ENCODE data around the gene TRAF6.

GRCh38 chr11:36455658-36456111, 54.4 kb downstream of the TRAF6 start:
- TF ChIP-seq CTCF (IDR thresholded peaks at IDR 0.05; ENCODE audit: low read depth, low read length, missing input control) (no peak), ATF3 (IDR thresholded peaks at IDR 0.05) (no peak), MAX (IDR thresholded peaks at IDR 0.05) (no peak), REST (IDR thresholded peaks at IDR 0.05) (no peak), FOXA1 (IDR thresholded peaks at IDR 0.05) (no peak), TAF1 (conservative IDR thresholded peaks at IDR 0.05) (no peak), SP1 (IDR thresholded peaks at IDR 0.05) (no peak)
